Suppressor macrophage treated with lipopolysaccharide for 4 hours (primary cell): ENCODE data around the gene RAB20.
"Not testable (repeated sequence)": the region's sequence is repeated elsewhere in the genome, so short reads cannot be mapped to it uniquely, and the experiment has no call there.

Experiments used
- DNase-seq: peaks from one replicate; pipeline ENCODE4 v3.0.0-alpha.2; 2020

The RAB20 gene

GRCh38 chr13:110561344-110562035 lies at the start of gene RAB20:
Gene RAB20, minus strand, starts transcription at chr13:110561722. Its CDS starts 203 bp downstream, at chr13:110561519.
- peak; percentile 95 for DNase-seq

- peak; percentile 14 for DNase-seq
Observed at GRCh38 chr13:110610955-110611595, 49.6 kb upstream of the RAB20 start.

GRCh38 chr13:110607675-110608224 lies 46.2 kb upstream of the RAB20 start:
- DNase-seq, result no peak

GRCh38 chr13:110606281-110606680 lies 44.8 kb upstream of the RAB20 start:
- DNase-seq, result not testable (repeated sequence)

GRCh38 chr13:110605132-110605531 lies 43.6 kb upstream of the RAB20 start:
- no peak for DNase-seq

- no peak for DNase-seq
Observed at GRCh38 chr13:110600980-110601379, 39.5 kb upstream of the RAB20 start.

GRCh38 chr13:110600261-110600819 lies 38.8 kb upstream of the RAB20 start:
- no peak for DNase-seq

- no peak for DNase-seq
Observed at GRCh38 chr13:110597041-110597689, 35.6 kb upstream of the RAB20 start.

- DNase-seq, result peak; percentile 77
Observed at GRCh38 chr13:110593430-110594130, 32.1 kb upstream of the RAB20 start.

- DNase-seq, result peak; percentile 57
Observed at GRCh38 chr13:110592665-110593064, 31.1 kb upstream of the RAB20 start.

- no peak for DNase-seq
Observed at GRCh38 chr13:110590577-110590976, 29.1 kb upstream of the RAB20 start.

GRCh38 chr13:110589793-110590390 lies 28.4 kb upstream of the RAB20 start:
- peak; percentile 55 for DNase-seq

- no peak for DNase-seq
Observed at GRCh38 chr13:110583178-110583865, 21.8 kb upstream of the RAB20 start.

- no peak for DNase-seq
Observed at GRCh38 chr13:110582421-110582954, 21.0 kb upstream of the RAB20 start.

GRCh38 chr13:110581506-110582185 lies 20.1 kb upstream of the RAB20 start:
- no peak for DNase-seq

- DNase-seq, result peak; percentile 64
Observed at GRCh38 chr13:110580800-110581199, 19.3 kb upstream of the RAB20 start.

- peak; percentile 41 for DNase-seq
Observed at GRCh38 chr13:110578363-110578762, 16.8 kb upstream of the RAB20 start.

GRCh38 chr13:110576736-110577476 lies 15.4 kb upstream of the RAB20 start:
- DNase-seq, result no peak

- DNase-seq, result no peak
Observed at GRCh38 chr13:110576070-110576394, 14.5 kb upstream of the RAB20 start.
